ENCODE results near the gene RSRC1.

RSRC1 gene

GRCh38 chr3:158134363-158134762 lies 24.5 kb downstream of the RSRC1 start:
- Mint-ChIP-seq H3K36me3 (peaks cover 29% of the 10 kb centered on the region), H3K4me3 (no peak overlapping the region), H3K27me3 (no peaks in the 10 kb centered on the region), H3K27ac (no peak overlapping the region), H3K4me1 (no peaks in the 10 kb centered on the region), H3K9me3 (no peaks in the 10 kb centered on the region)
- no peak for DNase-seq
- CTCF ChIA-PET, result no interaction called here

GRCh38 chr3:158140396-158140795 lies 30.5 kb downstream of the RSRC1 start:
- H3K9me3 Mint-ChIP-seq, result peaks cover 3% of the 10 kb centered on the region
- no peaks in the 10 kb centered on the region for H3K27me3 Mint-ChIP-seq
- H3K4me1 Mint-ChIP-seq, result no peaks in the 10 kb centered on the region
- peaks cover 18% of the 10 kb centered on the region for H3K36me3 Mint-ChIP-seq
- H3K4me3 Mint-ChIP-seq, result no peak overlapping the region
- no peak for DNase-seq
- CTCF ChIA-PET, result no interaction called here
- H3K27ac Mint-ChIP-seq, result no peak overlapping the region

- Mint-ChIP-seq H3K4me3 (no peak overlapping the region), H3K27me3 (no peaks in the 10 kb centered on the region), H3K27ac (no peak overlapping the region), H3K36me3 (peaks cover 8% of the 10 kb centered on the region), H3K9me3 (peaks cover 5% of the 10 kb centered on the region), H3K4me1 (no peaks in the 10 kb centered on the region)
- CTCF ChIA-PET, result no interaction called here
- DNase-seq, result no peak
Observed at GRCh38 chr3:158148218-158148617, 38.3 kb downstream of the RSRC1 start.

- no peaks in the 10 kb centered on the region for H3K27me3 Mint-ChIP-seq
- peaks cover 2% of the 10 kb centered on the region for H3K9me3 Mint-ChIP-seq
- H3K27ac Mint-ChIP-seq, result no peak overlapping the region
- no peak overlapping the region for H3K4me3 Mint-ChIP-seq
- CTCF ChIA-PET, result interaction anchor here (0.6 kb wide), 1 partner anchor 416 kb away, joined by 3 read pairs; no protein-coding TSS in a partner anchor
- no peak for DNase-seq
- no peaks in the 10 kb centered on the region for H3K4me1 Mint-ChIP-seq
- peaks cover 12% of the 10 kb centered on the region for H3K36me3 Mint-ChIP-seq
Observed at GRCh38 chr3:158152186-158152585, 42.3 kb downstream of the RSRC1 start.

- CTCF ChIA-PET, result no interaction called here
- H3K9me3 Mint-ChIP-seq, result no peaks in the 10 kb centered on the region
Observed at GRCh38 chr3:158158969-158159368, 49.1 kb downstream of the RSRC1 start.

GRCh38 chr3:158159714-158160113 lies 49.8 kb downstream of the RSRC1 start:
- Mint-ChIP-seq H3K4me3 (no peak overlapping the region), H3K36me3 (peaks cover 8% of the 10 kb centered on the region)
- CTCF ChIA-PET, result no interaction called here

More at GRCh38 chr3:158158969-158159368, 49.1 kb downstream of the RSRC1 start:
- DNase-seq, result no peak
- Mint-ChIP-seq H3K27me3 (no peaks in the 10 kb centered on the region), H3K36me3 (peaks cover 11% of the 10 kb centered on the region), H3K27ac (no peak overlapping the region), H3K4me1 (no peaks in the 10 kb centered on the region), H3K4me3 (no peak overlapping the region)

GRCh38 chr3:158160958-158161357 lies 51.1 kb downstream of the RSRC1 start:
- CTCF ChIA-PET, result no interaction called here
- no peaks in the 10 kb centered on the region for H3K9me3 Mint-ChIP-seq
- no peak overlapping the region for H3K27ac Mint-ChIP-seq
- H3K27me3 Mint-ChIP-seq, result no peaks in the 10 kb centered on the region
- DNase-seq, result no peak
- H3K4me3 Mint-ChIP-seq, result no peak overlapping the region
- H3K36me3 Mint-ChIP-seq, result peaks cover 5% of the 10 kb centered on the region
- no peaks in the 10 kb centered on the region for H3K4me1 Mint-ChIP-seq

More at GRCh38 chr3:158159714-158160113, 49.8 kb downstream of the RSRC1 start:
- Mint-ChIP-seq H3K27ac (no peak overlapping the region), H3K9me3 (no peaks in the 10 kb centered on the region), H3K27me3 (no peaks in the 10 kb centered on the region), H3K4me1 (no peaks in the 10 kb centered on the region)
- DNase-seq, result no peak

- Mint-ChIP-seq H3K27ac (no peak overlapping the region), H3K36me3 (peaks cover 12% of the 10 kb centered on the region), H3K27me3 (no peaks in the 10 kb centered on the region), H3K4me3 (no peak overlapping the region), H3K9me3 (no peaks in the 10 kb centered on the region), H3K4me1 (peaks cover 6% of the 10 kb centered on the region)
- DNase-seq, result no peak
- CTCF ChIA-PET, result no interaction called here
Observed at GRCh38 chr3:158165141-158165655, 55.3 kb downstream of the RSRC1 start.

GRCh38 chr3:158165730-158166129 lies 55.8 kb downstream of the RSRC1 start:
- CTCF ChIA-PET, result no interaction called here
- Mint-ChIP-seq H3K9me3 (no peaks in the 10 kb centered on the region), H3K27me3 (no peaks in the 10 kb centered on the region), H3K27ac (no peak overlapping the region), H3K36me3 (peaks cover 13% of the 10 kb centered on the region), H3K4me1 (peaks cover 6% of the 10 kb centered on the region), H3K4me3 (no peak overlapping the region)
- DNase-seq, result no peak

GRCh38 chr3:158166223-158166622 lies 56.3 kb downstream of the RSRC1 start:
- DNase-seq, result no peak
- CTCF ChIA-PET, result no interaction called here
- Mint-ChIP-seq H3K36me3 (peaks cover 16% of the 10 kb centered on the region), H3K27me3 (no peaks in the 10 kb centered on the region), H3K27ac (no peak overlapping the region), H3K9me3 (no peaks in the 10 kb centered on the region), H3K4me3 (no peak overlapping the region), H3K4me1 (peaks cover 6% of the 10 kb centered on the region)

- H3K4me1 Mint-ChIP-seq, result peaks cover 6% of the 10 kb centered on the region
- DNase-seq, result no peak
- H3K27me3 Mint-ChIP-seq, result no peaks in the 10 kb centered on the region
- CTCF ChIA-PET, result interaction anchor here (0.9 kb wide), 1 partner anchor 16 kb away, joined by 3 read pairs; no protein-coding TSS in a partner anchor
- H3K4me3 Mint-ChIP-seq, result no peak overlapping the region
- H3K36me3 Mint-ChIP-seq, result peaks cover 13% of the 10 kb centered on the region
- H3K27ac Mint-ChIP-seq, result no peak overlapping the region
- H3K9me3 Mint-ChIP-seq, result no peaks in the 10 kb centered on the region
Observed at GRCh38 chr3:158167737-158168557, 58.1 kb downstream of the RSRC1 start.

- DNase-seq, result no peak
- peaks cover 11% of the 10 kb centered on the region for H3K36me3 Mint-ChIP-seq
- CTCF ChIA-PET, result no interaction called here
- no peak overlapping the region for H3K27ac Mint-ChIP-seq
- H3K4me3 Mint-ChIP-seq, result no peak overlapping the region
- no peaks in the 10 kb centered on the region for H3K9me3 Mint-ChIP-seq
- H3K27me3 Mint-ChIP-seq, result no peaks in the 10 kb centered on the region
- peaks cover 6% of the 10 kb centered on the region for H3K4me1 Mint-ChIP-seq
Observed at GRCh38 chr3:158169091-158169491, 59.2 kb downstream of the RSRC1 start.

- CTCF ChIA-PET, result no interaction called here
Observed at GRCh38 chr3:158181096-158181495, 71.2 kb downstream of the RSRC1 start.

GRCh38 chr3:158185711-158186110 lies 75.8 kb downstream of the RSRC1 start:
- no peak for DNase-seq
- CTCF ChIA-PET, result no interaction called here
- no peak overlapping the region for H3K4me3 Mint-ChIP-seq
- no peak overlapping the region for H3K27ac Mint-ChIP-seq
- no peaks in the 10 kb centered on the region for H3K9me3 Mint-ChIP-seq
- no peaks in the 10 kb centered on the region for H3K4me1 Mint-ChIP-seq
- no peaks in the 10 kb centered on the region for H3K27me3 Mint-ChIP-seq
- no peaks in the 10 kb centered on the region for H3K36me3 Mint-ChIP-seq

More at GRCh38 chr3:158181096-158181495, 71.2 kb downstream of the RSRC1 start:
- no peak overlapping the region for H3K27ac Mint-ChIP-seq
- peaks cover 5% of the 10 kb centered on the region for H3K9me3 Mint-ChIP-seq
- DNase-seq, result no peak
- H3K4me1 Mint-ChIP-seq, result no peaks in the 10 kb centered on the region
- no peak overlapping the region for H3K4me3 Mint-ChIP-seq
- no peaks in the 10 kb centered on the region for H3K27me3 Mint-ChIP-seq
- peaks cover 1% of the 10 kb centered on the region for H3K36me3 Mint-ChIP-seq

- no peak overlapping the region for H3K4me3 Mint-ChIP-seq
- no peaks in the 10 kb centered on the region for H3K4me1 Mint-ChIP-seq
- H3K9me3 Mint-ChIP-seq, result peaks cover 34% of the 10 kb centered on the region
- CTCF ChIA-PET, result no interaction called here
- no peaks in the 10 kb centered on the region for H3K27me3 Mint-ChIP-seq
- peaks cover 20% of the 10 kb centered on the region for H3K36me3 Mint-ChIP-seq
- no peak for DNase-seq
- H3K27ac Mint-ChIP-seq, result no peak overlapping the region
Observed at GRCh38 chr3:158200955-158201354, 91.1 kb downstream of the RSRC1 start.

Measured in activated naive CD4-positive, alpha-beta T cell treated with anti-CD3 and anti-CD28 coated beads, Interleukin-2, amount 10 ng/mL, durations not matched to agents 7 days and 5 days (primary cell).